ENCODE data around the gene ZC3H7B. TPM values are rescaled to one million over a fixed set of nuclear protein-coding genes. Genes with fewer than 3 reads are reported as not detected.
"Not testable (repeated sequence)": the region's sequence is repeated elsewhere in the genome, so short reads cannot be mapped to it uniquely, and the experiment has no call there.

ZC3H7B gene
- total RNA-seq, 4 donors from 2014 or later: 29.5 to 43.6 (median 35.7) TPM

DNA sequence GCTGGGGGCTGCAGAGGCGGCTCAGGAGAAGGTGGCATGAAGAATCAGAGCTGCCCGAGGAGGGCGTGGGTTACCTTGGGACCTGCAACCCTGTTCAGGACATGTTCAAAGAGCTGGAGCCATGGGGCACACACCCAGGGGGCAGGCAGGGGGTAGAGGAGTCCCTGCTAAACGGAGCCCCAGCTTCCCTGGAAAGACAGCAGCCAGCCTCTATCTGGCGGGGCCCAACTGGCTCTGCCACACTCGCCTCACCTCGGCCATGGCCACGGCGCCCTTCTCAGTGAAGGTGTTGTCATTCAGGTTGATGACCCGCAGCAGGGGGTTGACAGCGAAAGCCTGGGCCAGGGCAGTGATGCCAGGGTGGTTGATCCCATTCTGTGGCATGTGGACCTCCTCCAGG lies 43.6 kb upstream of the ZC3H7B start:
- intact Hi-C loops (cut with DNase I; ENCODE audit: low total_unique reads) (no loop called here), in situ Hi-C loops (cut with MboI; ENCODE audit: low pct_ligation_motif_present in 1 of 4, low pct_unique_long_range_greater_than_20kb in 1 of 4, low sequenced_read_pairs in 3 of 4) (no loop called here)
- no peak for DNase-seq
- H3K4me1 ChIP-seq: no peaks in the 10 kb centered on the region
- no peak for TF ChIP-seq POLR2A (IDR thresholded peaks at IDR 0.05)
- no peak for TF ChIP-seq EP300 (IDR thresholded peaks at IDR 0.05; ENCODE audit: low read depth)
- TF ChIP-seq, protein P1, sequence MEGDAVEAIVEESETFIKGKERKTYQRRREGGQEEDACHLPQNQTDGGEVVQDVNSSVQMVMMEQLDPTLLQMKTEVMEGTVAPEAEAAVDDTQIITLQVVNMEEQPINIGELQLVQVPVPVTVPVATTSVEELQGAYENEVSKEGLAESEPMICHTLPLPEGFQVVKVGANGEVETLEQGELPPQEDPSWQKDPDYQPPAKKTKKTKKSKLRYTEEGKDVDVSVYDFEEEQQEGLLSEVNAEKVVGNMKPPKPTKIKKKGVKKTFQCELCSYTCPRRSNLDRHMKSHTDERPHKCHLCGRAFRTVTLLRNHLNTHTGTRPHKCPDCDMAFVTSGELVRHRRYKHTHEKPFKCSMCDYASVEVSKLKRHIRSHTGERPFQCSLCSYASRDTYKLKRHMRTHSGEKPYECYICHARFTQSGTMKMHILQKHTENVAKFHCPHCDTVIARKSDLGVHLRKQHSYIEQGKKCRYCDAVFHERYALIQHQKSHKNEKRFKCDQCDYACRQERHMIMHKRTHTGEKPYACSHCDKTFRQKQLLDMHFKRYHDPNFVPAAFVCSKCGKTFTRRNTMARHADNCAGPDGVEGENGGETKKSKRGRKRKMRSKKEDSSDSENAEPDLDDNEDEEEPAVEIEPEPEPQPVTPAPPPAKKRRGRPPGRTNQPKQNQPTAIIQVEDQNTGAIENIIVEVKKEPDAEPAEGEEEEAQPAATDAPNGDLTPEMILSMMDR (IDR thresholded peaks at IDR 0.05): no peak
- no peak for TF ChIP-seq POLR2AphosphoS5 (IDR thresholded peaks at IDR 0.05)
- H3K27ac ChIP-seq: no peak overlapping the region
- H3K36me3 ChIP-seq: peaks cover 0 to 48% (median 19%) of the 10 kb centered on the region in 4 donors
- no peak overlapping the region for H3K4me3 ChIP-seq
- H3K27me3 ChIP-seq: no peaks in the 10 kb centered on the region
- H3K9me3 ChIP-seq: no peaks in the 10 kb centered on the region
- WGBS, 2 donors (ENCODE audit: low coverage in 1 of 2): 99% methylated on average over 11 of the region's 11 CpGs; no CpG with 5 or more reads in 1 of the 2 donors

DNA sequence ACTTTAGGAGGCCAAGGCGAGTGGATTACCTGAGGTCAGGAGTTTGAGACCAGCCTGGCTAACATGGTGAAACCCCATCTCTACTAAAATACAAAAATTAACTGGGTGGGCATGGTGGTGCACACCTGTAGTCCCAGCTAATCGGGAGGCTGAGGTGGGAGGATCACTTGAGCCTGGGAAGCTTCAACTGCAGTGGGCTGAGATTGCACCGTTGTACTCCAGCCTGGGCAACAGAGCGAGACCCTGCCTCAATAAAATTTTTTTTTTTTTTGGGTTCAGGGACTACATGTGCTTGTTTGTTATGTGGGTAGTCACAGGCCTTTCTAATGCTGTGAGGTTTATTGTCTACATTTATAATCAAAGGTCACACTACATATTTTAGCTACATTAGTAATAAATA lies 41.6 kb upstream of the ZC3H7B start:
- WGBS, 2 donors (ENCODE audit: low coverage in 1 of 2): 95 to 96% methylated on average over 2 to 4 of the region's 4 CpGs
- H3K27me3 ChIP-seq; DNase-seq; H3K4me3 ChIP-seq; intact Hi-C loops (cut with DNase I; ENCODE audit: low total_unique reads); H3K4me1 ChIP-seq; in situ Hi-C loops (cut with MboI; ENCODE audit: low pct_ligation_motif_present in 1 of 4, low pct_unique_long_range_greater_than_20kb in 1 of 4, low sequenced_read_pairs in 3 of 4); H3K9me3 ChIP-seq; H3K27ac ChIP-seq: not testable (repeated sequence)
- peaks cover 0 to 50% (median 22%) of the 10 kb centered on the region in 4 donors for H3K36me3 ChIP-seq

DNA sequence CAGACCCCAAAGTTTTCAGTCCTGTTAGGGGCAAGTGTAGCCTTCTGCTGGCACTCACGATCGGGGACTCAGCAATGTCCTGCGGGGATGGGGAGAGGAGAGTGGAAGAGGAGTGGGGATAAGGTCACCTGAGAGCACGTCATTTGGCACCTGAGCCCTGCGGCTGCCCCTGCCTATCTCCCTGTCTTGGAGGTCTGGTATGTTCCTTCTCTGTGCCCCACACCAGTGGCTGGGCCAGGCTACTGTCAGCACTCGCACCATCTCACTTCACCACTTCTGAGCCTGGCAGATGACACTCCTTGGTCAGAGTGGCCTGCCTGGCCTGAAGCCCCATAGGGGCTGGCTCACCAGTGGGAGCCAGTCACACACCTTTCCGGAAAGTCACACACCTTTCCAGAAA lies 40.5 kb upstream of the ZC3H7B start:
- TF ChIP-seq EP300 (IDR thresholded peaks at IDR 0.05; ENCODE audit: low read depth) (no peak), POLR2A (IDR thresholded peaks at IDR 0.05) (no peak), POLR2AphosphoS5 (IDR thresholded peaks at IDR 0.05) (no peak)
- TF ChIP-seq, protein P1 (IDR thresholded peaks at IDR 0.05): no peak
- no peak overlapping the region for H3K27ac ChIP-seq
- H3K9me3 ChIP-seq: no peaks in the 10 kb centered on the region
- no peaks in the 10 kb centered on the region for H3K4me1 ChIP-seq
- no peaks in the 10 kb centered on the region for H3K27me3 ChIP-seq
- DNase-seq: no peak
- WGBS, 2 donors (ENCODE audit: low coverage in 1 of 2): 95 to 100% methylated on average over 4 to 7 of the region's 7 CpGs
- intact Hi-C loops (cut with DNase I; ENCODE audit: low total_unique reads): no loop called here
- no peak overlapping the region for H3K4me3 ChIP-seq
- in situ Hi-C loops (cut with MboI; ENCODE audit: low pct_ligation_motif_present in 1 of 4, low pct_unique_long_range_greater_than_20kb in 1 of 4, low sequenced_read_pairs in 3 of 4): no loop called here
- H3K36me3 ChIP-seq: peaks cover 0 to 52% (median 21%) of the 10 kb centered on the region in 4 donors

DNA sequence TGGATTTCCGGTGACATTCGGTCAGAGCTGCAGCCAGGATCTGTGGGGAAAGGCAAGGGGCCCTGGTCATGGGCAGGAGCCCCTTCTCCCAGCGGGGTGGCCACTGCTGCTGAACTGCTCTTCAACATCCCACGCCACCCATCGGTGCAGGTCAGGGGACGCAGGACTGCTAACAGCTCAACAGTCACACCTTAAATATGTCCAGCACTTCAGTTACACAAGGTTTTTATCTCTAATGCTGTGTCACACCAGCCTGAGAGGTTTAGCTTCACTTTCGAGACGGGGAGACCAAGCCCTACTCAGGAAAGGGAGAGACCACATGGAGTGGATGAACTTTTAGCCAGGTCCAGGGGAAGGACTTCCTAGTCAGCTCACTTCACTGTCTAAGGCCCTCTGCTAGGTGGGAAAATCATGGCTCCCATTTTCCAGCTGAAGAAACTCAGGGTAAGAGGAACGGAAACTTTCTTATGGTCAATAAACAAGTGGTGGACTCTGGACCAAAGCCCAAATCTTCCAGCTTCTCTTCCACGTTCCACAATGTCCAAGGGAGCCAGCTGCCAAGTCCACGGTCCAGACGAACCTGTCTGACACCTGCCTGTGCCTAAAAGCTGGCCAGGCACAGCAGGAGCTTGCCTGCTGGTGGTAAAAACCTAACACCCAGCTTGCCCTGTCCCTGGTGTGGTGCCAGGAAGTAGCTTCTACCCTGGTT lies 39.6 kb upstream of the ZC3H7B start:
- 77% methylated on average over 12 of the region's 12 CpGs; no CpG with 5 or more reads in 1 of the 2 donors for WGBS, 2 donors (ENCODE audit: low coverage in 1 of 2)
- H3K27ac ChIP-seq: no peak overlapping the region
- H3K27me3 ChIP-seq: no peaks in the 10 kb centered on the region
- intact Hi-C loops (cut with DNase I; ENCODE audit: low total_unique reads) (no loop called here), in situ Hi-C loops (cut with MboI; ENCODE audit: low pct_ligation_motif_present in 1 of 4, low pct_unique_long_range_greater_than_20kb in 1 of 4, low sequenced_read_pairs in 3 of 4) (no loop called here)
- H3K9me3 ChIP-seq: no peaks in the 10 kb centered on the region
- TF ChIP-seq, protein P1 (IDR thresholded peaks at IDR 0.05): no peak
- TF ChIP-seq POLR2AphosphoS5 (IDR thresholded peaks at IDR 0.05): no peak
- TF ChIP-seq POLR2A (IDR thresholded peaks at IDR 0.05): no peak
- no peak for TF ChIP-seq EP300 (IDR thresholded peaks at IDR 0.05; ENCODE audit: low read depth)
- H3K36me3 ChIP-seq: peaks cover 0 to 53% (median 21%) of the 10 kb centered on the region in 4 donors
- H3K4me3 ChIP-seq: no peak overlapping the region
- H3K4me1 ChIP-seq: no peaks in the 10 kb centered on the region
- no peak for DNase-seq
